Osteocyte (in vitro differentiated cells): ENCODE measurements around the gene TP73. TPM values are rescaled to one million over a fixed set of nuclear protein-coding genes. Genes with fewer than 3 reads are reported as not detected.

Source experiments
- DNase-seq: peaks from one replicate; pipeline ENCODE4 v3.0.0; 2021; ENCODE audit warnings: mixed read lengths; ENCODE audit not compliant: unreplicated experiment; ENCODE audit errors: extremely low spot score
- H3K27ac Mint-ChIP-seq: one replicate; pipeline ENCODE4 v1.8.0; 2021; ENCODE audit warnings: mild to moderate bottlenecking, mixed read lengths; ENCODE audit not compliant: unreplicated experiment
- H3K27me3 Mint-ChIP-seq: one replicate; pipeline ENCODE4 v1.8.0; 2021; ENCODE audit warnings: mixed read lengths; ENCODE audit not compliant: unreplicated experiment
- H3K36me3 Mint-ChIP-seq: one replicate; pipeline ENCODE4 v1.8.0; 2021; ENCODE audit warnings: mixed read lengths; ENCODE audit not compliant: unreplicated experiment
- H3K4me1 Mint-ChIP-seq: one replicate; pipeline ENCODE4 v1.8.0; 2021; ENCODE audit warnings: mixed read lengths; ENCODE audit not compliant: unreplicated experiment
- H3K4me3 Mint-ChIP-seq: one replicate; pipeline ENCODE4 v1.8.0; 2021; ENCODE audit warnings: mild to moderate bottlenecking, moderate library complexity, mixed read lengths; ENCODE audit not compliant: unreplicated experiment
- H3K9me3 Mint-ChIP-seq: one replicate; pipeline ENCODE4 v1.8.0; 2021; ENCODE audit warnings: mixed read lengths; ENCODE audit not compliant: unreplicated experiment
- CTCF ChIP-seq: fragments of 200-600 bp; sonication (generic); IDR thresholded peaks from 2 replicates; pipeline ENCODE4 v1.5.0; 2021; ENCODE audit warnings: antibody characterized with exemption, mild to moderate bottlenecking, moderate library complexity
- total RNA-seq: library from RNA; stranded (reverse); gene quantifications from 2 replicates; pipeline ENCODE4 v1.2.1, GENCODE V29; 2021

The TP73 gene
- total RNA-seq, 1 donor from 2014 or later: 0.24 TPM

DNA sequence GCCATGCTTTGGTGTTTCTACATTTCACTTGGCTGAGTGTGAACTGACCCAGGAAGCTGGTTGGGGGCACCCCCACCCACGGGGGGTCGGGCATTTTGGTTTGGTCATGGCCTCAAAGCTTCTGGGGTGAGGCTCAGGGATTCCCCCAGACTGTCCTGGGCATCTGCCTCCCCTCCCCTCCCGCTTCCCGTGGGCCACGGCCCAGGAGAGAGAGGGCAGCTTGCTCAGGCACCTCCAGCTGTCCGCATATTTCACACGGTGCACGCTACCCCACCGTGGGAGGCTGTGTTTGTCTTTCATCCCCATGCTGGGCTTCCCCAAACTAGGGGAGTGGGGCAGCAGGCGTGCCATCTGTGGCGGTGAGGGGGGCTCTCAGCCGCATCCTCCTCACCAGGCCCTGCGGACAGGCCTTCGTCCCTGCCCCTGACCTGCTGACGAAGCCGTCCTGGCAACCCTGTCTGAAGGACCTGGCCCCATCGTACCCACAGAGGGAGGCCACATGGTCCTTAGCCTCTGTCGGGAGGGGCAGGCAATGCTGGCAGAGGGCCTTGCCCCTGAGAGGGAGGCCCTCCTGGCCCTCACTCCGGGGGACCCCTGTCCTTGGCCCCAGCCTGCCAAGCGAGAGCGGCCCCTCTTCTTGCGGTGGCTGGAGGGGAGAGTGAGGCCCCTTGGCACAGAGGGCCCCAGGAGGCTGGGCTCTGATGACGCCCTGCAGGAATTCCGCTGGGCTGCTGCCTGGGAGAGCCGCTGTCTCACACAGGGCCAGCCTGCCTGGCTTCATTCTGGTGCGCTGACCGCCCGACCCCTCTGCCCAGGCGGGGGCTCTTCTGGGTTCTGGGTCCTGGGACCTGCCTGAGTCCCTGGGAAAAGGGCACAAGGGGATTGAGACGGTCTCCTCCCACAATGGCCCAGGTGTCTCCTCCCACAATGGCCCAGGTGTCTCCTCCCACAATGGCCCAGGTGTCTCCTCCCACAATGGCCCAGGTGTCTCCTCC lies 22.1 kb downstream of the TP73 start:
- Mint-ChIP-seq H3K9me3 (no peaks in the 10 kb centered on the region), H3K4me3 (no peak overlapping the region), H3K4me1 (peaks cover 19% of the 10 kb centered on the region), H3K36me3 (no peaks in the 10 kb centered on the region), H3K27ac (no peak overlapping the region), H3K27me3 (peaks cover 2% of the 10 kb centered on the region)
- no peak for DNase-seq
- no peak for TF ChIP-seq CTCF

GRCh38 chr1:3675436-3675835 lies 23.1 kb downstream of the TP73 start:
- no peaks in the 10 kb centered on the region for H3K9me3 Mint-ChIP-seq
- no peak overlapping the region for H3K4me3 Mint-ChIP-seq
- no peak for TF ChIP-seq CTCF
- peaks cover 9% of the 10 kb centered on the region for H3K27me3 Mint-ChIP-seq
- peaks cover 19% of the 10 kb centered on the region for H3K4me1 Mint-ChIP-seq
- DNase-seq: no peak
- H3K36me3 Mint-ChIP-seq: no peaks in the 10 kb centered on the region
- H3K27ac Mint-ChIP-seq: no peak overlapping the region

DNA sequence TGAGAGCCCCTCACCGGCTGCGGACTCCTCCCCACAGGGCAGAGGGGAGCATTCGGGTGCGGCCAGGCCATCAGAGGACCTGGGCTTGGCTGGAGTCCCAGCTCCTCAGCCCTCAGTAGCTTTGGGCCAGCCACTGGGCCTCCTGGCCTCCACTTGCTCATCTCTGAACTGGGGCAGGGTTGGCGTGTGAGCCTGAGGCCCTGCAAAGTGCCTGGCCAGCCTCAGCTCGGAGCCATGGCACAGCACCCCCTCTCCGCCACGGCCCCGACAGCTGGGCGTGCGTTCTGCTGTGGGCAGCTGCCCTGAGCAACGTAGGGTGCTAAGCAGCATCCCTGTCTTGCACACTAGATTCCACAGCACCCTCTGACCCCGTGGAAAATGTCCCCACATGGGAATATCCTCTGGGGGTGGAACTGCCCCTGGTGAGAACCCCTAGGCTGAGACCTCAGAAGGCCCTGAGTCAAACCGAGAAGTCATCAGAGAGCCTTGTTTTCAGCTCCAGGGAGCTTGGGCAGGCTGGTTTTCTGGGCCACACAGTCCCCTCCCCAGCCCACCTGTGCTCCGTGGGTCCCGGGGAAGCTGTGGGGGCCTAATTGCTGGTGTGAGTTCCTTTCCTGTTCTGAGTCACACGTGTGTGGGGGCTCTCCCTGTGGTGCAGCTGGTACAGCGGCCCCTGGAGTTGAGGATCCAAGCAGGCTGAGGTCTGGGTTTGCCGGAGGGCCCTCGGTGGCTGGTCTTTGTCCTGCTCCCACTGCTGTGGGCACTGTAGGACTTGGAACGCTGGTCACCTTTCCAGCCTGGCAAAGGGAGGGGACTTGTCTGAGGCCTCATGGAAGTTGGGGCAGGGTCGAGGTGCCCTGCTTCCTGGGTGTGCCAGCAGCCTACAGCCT lies 24.5 kb downstream of the TP73 start:
- Mint-ChIP-seq H3K4me1 (peaks cover 13% of the 10 kb centered on the region), H3K36me3 (no peaks in the 10 kb centered on the region), H3K27me3 (peaks cover 9% of the 10 kb centered on the region), H3K9me3 (no peaks in the 10 kb centered on the region), H3K4me3 (no peak overlapping the region), H3K27ac (no peak overlapping the region)
- no peak for TF ChIP-seq CTCF
- no peak for DNase-seq

DNA sequence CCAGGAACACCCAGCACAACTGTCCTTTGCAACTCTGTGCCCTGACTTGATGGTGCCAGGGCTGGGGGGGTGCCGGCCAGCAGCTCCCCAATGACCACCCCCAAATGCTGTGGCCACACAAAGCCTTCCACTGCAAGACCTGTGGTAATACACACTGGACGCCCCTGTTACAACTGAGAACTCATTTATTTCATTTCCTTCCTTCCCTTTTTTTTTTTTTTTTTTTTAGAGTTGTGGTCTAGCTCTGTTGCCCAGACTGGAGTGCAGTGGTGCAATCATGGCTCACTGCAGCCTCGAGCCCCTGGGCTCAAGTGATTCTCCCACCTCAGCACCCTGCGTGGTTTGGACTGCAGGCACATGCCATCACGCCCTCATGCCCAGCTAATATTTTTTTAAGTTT lies 25.2 kb downstream of the TP73 start:
- Mint-ChIP-seq H3K36me3 (no peaks in the 10 kb centered on the region), H3K4me1 (peaks cover 8% of the 10 kb centered on the region), H3K9me3 (no peaks in the 10 kb centered on the region), H3K27ac (no peak overlapping the region), H3K27me3 (peaks cover 9% of the 10 kb centered on the region), H3K4me3 (no peak overlapping the region)
- DNase-seq: no peak
- TF ChIP-seq CTCF: no peak
